HG03095 (cell line): Measurements from ENCODE around the gene TACC3.

ENCODE experiments used
- ATAC-seq: cut with Tn5 transposase; IDR thresholded peaks from one replicate; pipeline ENCODE4 v1.9.1; 2021; ENCODE audit warnings: moderate library complexity; ENCODE audit not compliant: unreplicated experiment

Gene TACC3

GRCh38 chr4:1758306-1759121 lies 37.2 kb downstream of the TACC3 start:
- no peak for ATAC-seq

GRCh38 chr4:1759170-1759817 lies 38.0 kb downstream of the TACC3 start:
- no peak for ATAC-seq

- ATAC-seq = no peak
These were observed 38.5 kb downstream of the TACC3 start for GRCh38 chr4:1759818-1760223.

GRCh38 chr4:1760521-1761071 lies 39.3 kb downstream of the TACC3 start:
- no peak for ATAC-seq

GRCh38 chr4:1761130-1761689 lies 39.9 kb downstream of the TACC3 start:
- ATAC-seq = no peak

- no peak for ATAC-seq
These were observed 41.1 kb downstream of the TACC3 start for GRCh38 chr4:1762264-1763010.

- no peak for ATAC-seq
These were observed 41.8 kb downstream of the TACC3 start for GRCh38 chr4:1763070-1763549.

- ATAC-seq = no peak
These were observed 42.3 kb downstream of the TACC3 start for GRCh38 chr4:1763550-1764080.

- no peak for ATAC-seq
These were observed 43.3 kb downstream of the TACC3 start for GRCh38 chr4:1764670-1765069.

- ATAC-seq = no peak
These were observed 44.2 kb downstream of the TACC3 start for GRCh38 chr4:1765409-1766072.

- ATAC-seq = no peak
These were observed 45.1 kb downstream of the TACC3 start for GRCh38 chr4:1766106-1767060.

- ATAC-seq = no peak
These were observed 45.9 kb downstream of the TACC3 start for GRCh38 chr4:1767061-1767769.

GRCh38 chr4:1767770-1768366 lies 46.5 kb downstream of the TACC3 start:
- no peak for ATAC-seq

- ATAC-seq = no peak
These were observed 47.2 kb downstream of the TACC3 start for GRCh38 chr4:1768367-1769034.

- no peak for ATAC-seq
These were observed 48.4 kb downstream of the TACC3 start for GRCh38 chr4:1769692-1770091.

- ATAC-seq = no peak
These were observed 48.9 kb downstream of the TACC3 start for GRCh38 chr4:1770245-1770644.

GRCh38 chr4:1770791-1771231 lies 49.5 kb downstream of the TACC3 start:
- no peak for ATAC-seq
